Liver (tissue), 9 donors: Measurements from ENCODE around the gene CAPN7. TPM values are rescaled to one million over a fixed set of nuclear protein-coding genes. Genes with fewer than 3 reads are reported as not detected.

Source experiments
- DNase-seq: peaks from one replicate; pipeline ENCODE4 v3.0.0-alpha.2; 2017; ENCODE audit warnings: low spot score
- H3K27ac ChIP-seq, 2 donors: one replicate each; pipeline ENCODE4 v1.7.0; 2013; ENCODE audit warnings: inconsistent platforms in 2 of 2, low read length in 2 of 2, control low read depth in 1 of 2, low read depth in 1 of 2, mild to moderate bottlenecking in 1 of 2
- H3K27me3 ChIP-seq, 4 donors: one replicate each; pipeline versions ENCODE4 v1.6.1 to v1.7.0; 2013; ENCODE audit warnings: low read length in 3 of 4, inconsistent platforms in 1 of 4, mild to moderate bottlenecking in 1 of 4, moderate library complexity in 1 of 4; ENCODE audit not compliant: control insufficient read depth in 4 of 4, insufficient read depth in 4 of 4
- H3K36me3 ChIP-seq, 4 donors: one replicate each; pipeline versions ENCODE4 v1.6.1 to v1.7.0; 2013; ENCODE audit warnings: low read length in 3 of 4, mild to moderate bottlenecking in 3 of 4, low read depth in 1 of 4, moderate library complexity in 1 of 4; ENCODE audit not compliant: control insufficient read depth in 4 of 4, insufficient read depth in 3 of 4
- H3K4me1 ChIP-seq, 4 donors: one replicate each; pipeline versions ENCODE4 v1.6.1 to v1.7.0; 2013; ENCODE audit warnings: low read length in 3 of 4, mild to moderate bottlenecking in 3 of 4, moderate library complexity in 1 of 4; ENCODE audit not compliant: control insufficient read depth in 4 of 4, insufficient read depth in 4 of 4
- H3K4me3 ChIP-seq, 3 donors: one replicate each; pipeline versions ENCODE4 v1.6.1 to v1.7.0; 2013; ENCODE audit warnings: low read length in 3 of 3, control low read depth in 1 of 3, low read depth in 1 of 3, mild to moderate bottlenecking in 1 of 3
- H3K9ac ChIP-seq, 2 donors: one replicate each; pipeline ENCODE4 v1.7.0; 2013; ENCODE audit warnings: low read length in 2 of 2, mild to moderate bottlenecking in 2 of 2, moderate library complexity in 2 of 2, control low read depth in 1 of 2, low read depth in 1 of 2
- H3K9me3 ChIP-seq, 4 donors: one replicate each; pipeline versions ENCODE4 v1.6.1 to v1.7.0; 2013; ENCODE audit warnings: low read length in 3 of 4; ENCODE audit not compliant: control insufficient read depth in 4 of 4
- ATF3 ChIP-seq: IDR thresholded peaks from 2 replicates; pipeline ENCODE4 v1.6.1; 2016; ENCODE audit warnings: antibody characterized with exemption
- CTCF ChIP-seq: fragments of 150-350 bp; IDR thresholded peaks from 2 replicates; pipeline ENCODE4 v1.5.1; 2017; ENCODE audit warnings: improper control_type of control experiment, low read depth, low read length; ENCODE audit not compliant: missing input control
- EGR1 ChIP-seq, 2 donors: IDR thresholded peaks; 2 replicates each; pipeline ENCODE4 v1.6.1; 2016 to 2018; ENCODE audit warnings: antibody characterized with exemption in 2 of 2, low read depth in 2 of 2
- FOXA1 ChIP-seq: IDR thresholded peaks from 2 replicates; pipeline ENCODE4 v1.6.1; 2016; ENCODE audit warnings: antibody characterized with exemption
- FOXA2 ChIP-seq: IDR thresholded peaks from 2 replicates; pipeline ENCODE4 v1.6.1; 2016; ENCODE audit warnings: antibody characterized with exemption
- GABPA ChIP-seq, 2 donors: IDR thresholded peaks in 1 of 2; conservative IDR thresholded peaks in 1 of 2; 2 replicates each; pipeline ENCODE4 v1.6.1; 2016; ENCODE audit warnings: antibody characterized with exemption in 2 of 2, mild to moderate bottlenecking in 1 of 2, moderate library complexity in 1 of 2
- HNF4A ChIP-seq, 2 donors: conservative IDR thresholded peaks; 2 replicates each; pipeline ENCODE4 v1.6.1; 2016; ENCODE audit warnings: antibody characterized with exemption in 2 of 2, mild to moderate bottlenecking in 2 of 2
- HNF4G ChIP-seq: IDR thresholded peaks from 2 replicates; pipeline ENCODE4 v1.6.1; 2016; ENCODE audit warnings: antibody characterized with exemption
- JUND ChIP-seq, 2 donors: IDR thresholded peaks; 2 replicates each; pipeline ENCODE4 v1.6.1; 2016; ENCODE audit warnings: antibody characterized with exemption in 2 of 2
- NR2F2 ChIP-seq: IDR thresholded peaks from 2 replicates; pipeline ENCODE4 v1.6.1; 2016; ENCODE audit warnings: antibody characterized with exemption
- RAD21 ChIP-seq, 2 donors: IDR thresholded peaks; 2 replicates each; pipeline ENCODE4 v1.6.1; 2016; ENCODE audit warnings: antibody characterized with exemption in 2 of 2, mild to moderate bottlenecking in 2 of 2
- RXRA ChIP-seq, 2 donors: IDR thresholded peaks; 2 replicates each; pipeline ENCODE4 v1.6.1; 2017 to 2018; ENCODE audit warnings: antibody characterized with exemption in 2 of 2, mild to moderate bottlenecking in 1 of 2
- SP1 ChIP-seq: IDR thresholded peaks from 2 replicates; pipeline ENCODE4 v1.6.1; 2018; ENCODE audit warnings: antibody characterized with exemption, mild to moderate bottlenecking
- TAF1 ChIP-seq: conservative IDR thresholded peaks from 2 replicates; pipeline ENCODE4 v1.6.1; 2016; ENCODE audit warnings: antibody characterized with exemption, mild to moderate bottlenecking
- YY1 ChIP-seq: IDR thresholded peaks from 2 replicates; pipeline ENCODE4 v1.6.1; 2016; ENCODE audit warnings: antibody characterized with exemption, mild to moderate bottlenecking
- ZBTB33 ChIP-seq: IDR thresholded peaks from 2 replicates; pipeline ENCODE4 v1.6.1; 2016; ENCODE audit warnings: antibody characterized with exemption
- WGBS: extraction: QIAGEN DNeasy Blood & Tissue Kit; methylation state at CpG from one replicate; pipeline ENCODE4 v1.1.7; 2013; 5-methylcytosine and 5-hydroxymethylcytosine counted together
- polyA plus RNA-seq, 2 donors: library from polyadenylated mRNA; stranded (reverse) in 1 of 2; unstranded in 1 of 2; fragments of 200-250 nt in 1 of 2; fragments of >200 nt in 1 of 2; fragmentation: Nextera tagmentation in 1 of 2; extraction: Ambion mirVana in 1 of 2; gene quantifications; one replicate each; pipeline versions ENCODE4 v1.2.1 to v1.2.3, GENCODE V29; 2013 to 2015
- total RNA-seq, 2 donors: library from RNA; depleted of rRNA; stranded (reverse); fragments of >200 nt; gene quantifications; one replicate each; pipeline ENCODE4 v1.2.3, GENCODE V29; 2014
- TF ChIP-seq, protein P1 (sequence below): IDR thresholded peaks from 2 replicates; pipeline ENCODE4 v1.6.1; 2016; ENCODE audit warnings: antibody characterized with exemption, mild to moderate bottlenecking
- TF ChIP-seq, protein P2 (sequence below): IDR thresholded peaks from 2 replicates; pipeline ENCODE4 v1.6.1; 2016; ENCODE audit warnings: antibody characterized with exemption
- donor health status: healthy.
- donor health status: healthy.
- donor health status: healthy.
- donor health status: healthy.
- donor health status: healthy.

Gene CAPN7
- total and polyA plus RNA-seq, 4 donors, result 9.5 to 41.9 (median 17.9) TPM

DNA sequence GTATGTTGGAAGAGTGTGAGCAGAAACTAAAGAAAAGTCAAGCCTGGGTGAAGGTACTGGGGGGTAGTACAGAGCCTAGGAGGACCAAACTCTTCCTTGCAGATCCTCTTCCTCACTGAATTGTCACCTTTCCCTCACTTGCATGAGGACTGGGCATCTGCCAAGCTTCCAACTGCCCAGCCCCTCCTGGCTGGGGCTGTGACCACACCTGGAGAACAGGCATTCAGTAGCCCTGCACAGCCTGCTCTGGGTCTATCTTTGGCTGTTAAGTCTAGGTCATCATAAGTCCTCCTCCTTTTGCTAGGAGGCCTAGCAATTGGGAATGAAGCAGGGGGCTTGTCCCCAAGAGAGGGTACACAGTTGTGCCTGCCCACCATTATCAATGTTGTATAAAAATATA lies 55.2 kb downstream of the CAPN7 start:
- Histone ChIP-seq H3K4me1 (no peaks in the 10 kb centered on the region), H3K27ac (no peak overlapping the region), H3K27me3 (no peaks in the 10 kb centered on the region), H3K9me3 (no peaks in the 10 kb centered on the region), H3K36me3 (peaks cover 2 to 35% (median 24%) of the 10 kb centered on the region in 4 donors), H3K4me3 (no peak overlapping the region), H3K9ac (no peak overlapping the region)
- no peak for DNase-seq
- no peak for TF ChIP-seq JUND (IDR thresholded peaks at IDR 0.05)
- TF ChIP-seq, protein P1, sequence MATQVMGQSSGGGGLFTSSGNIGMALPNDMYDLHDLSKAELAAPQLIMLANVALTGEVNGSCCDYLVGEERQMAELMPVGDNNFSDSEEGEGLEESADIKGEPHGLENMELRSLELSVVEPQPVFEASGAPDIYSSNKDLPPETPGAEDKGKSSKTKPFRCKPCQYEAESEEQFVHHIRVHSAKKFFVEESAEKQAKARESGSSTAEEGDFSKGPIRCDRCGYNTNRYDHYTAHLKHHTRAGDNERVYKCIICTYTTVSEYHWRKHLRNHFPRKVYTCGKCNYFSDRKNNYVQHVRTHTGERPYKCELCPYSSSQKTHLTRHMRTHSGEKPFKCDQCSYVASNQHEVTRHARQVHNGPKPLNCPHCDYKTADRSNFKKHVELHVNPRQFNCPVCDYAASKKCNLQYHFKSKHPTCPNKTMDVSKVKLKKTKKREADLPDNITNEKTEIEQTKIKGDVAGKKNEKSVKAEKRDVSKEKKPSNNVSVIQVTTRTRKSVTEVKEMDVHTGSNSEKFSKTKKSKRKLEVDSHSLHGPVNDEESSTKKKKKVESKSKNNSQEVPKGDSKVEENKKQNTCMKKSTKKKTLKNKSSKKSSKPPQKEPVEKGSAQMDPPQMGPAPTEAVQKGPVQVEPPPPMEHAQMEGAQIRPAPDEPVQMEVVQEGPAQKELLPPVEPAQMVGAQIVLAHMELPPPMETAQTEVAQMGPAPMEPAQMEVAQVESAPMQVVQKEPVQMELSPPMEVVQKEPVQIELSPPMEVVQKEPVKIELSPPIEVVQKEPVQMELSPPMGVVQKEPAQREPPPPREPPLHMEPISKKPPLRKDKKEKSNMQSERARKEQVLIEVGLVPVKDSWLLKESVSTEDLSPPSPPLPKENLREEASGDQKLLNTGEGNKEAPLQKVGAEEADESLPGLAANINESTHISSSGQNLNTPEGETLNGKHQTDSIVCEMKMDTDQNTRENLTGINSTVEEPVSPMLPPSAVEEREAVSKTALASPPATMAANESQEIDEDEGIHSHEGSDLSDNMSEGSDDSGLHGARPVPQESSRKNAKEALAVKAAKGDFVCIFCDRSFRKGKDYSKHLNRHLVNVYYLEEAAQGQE, result no peak
- TF ChIP-seq GABPA (IDR thresholded peaks at IDR 0.05 in 1 of 2, conservative IDR thresholded peaks at IDR 0.05 in 1 of 2), result no peak
- no peak for TF ChIP-seq NR2F2
- no peak for TF ChIP-seq HNF4G
- no peak for TF ChIP-seq TAF1
- TF ChIP-seq SP1, result no peak
- no peak for TF ChIP-seq RXRA (IDR thresholded peaks at IDR 0.05)
- no peak for TF ChIP-seq RAD21 (IDR thresholded peaks at IDR 0.05)
- TF ChIP-seq ATF3, result no peak
- no peak for TF ChIP-seq FOXA2

GRCh38 chr3:15262021-15262420 lies 56.0 kb downstream of the CAPN7 start:
- no peak overlapping the region for H3K27ac ChIP-seq
- H3K36me3 ChIP-seq, result peaks cover 2 to 28% (median 16%) of the 10 kb centered on the region in 4 donors
- no peaks in the 10 kb centered on the region for H3K4me1 ChIP-seq
- TF ChIP-seq GABPA (IDR thresholded peaks at IDR 0.05 in 1 of 2, conservative IDR thresholded peaks at IDR 0.05 in 1 of 2), result no peak
- TF ChIP-seq CTCF, result no peak
- TF ChIP-seq, protein P2, sequence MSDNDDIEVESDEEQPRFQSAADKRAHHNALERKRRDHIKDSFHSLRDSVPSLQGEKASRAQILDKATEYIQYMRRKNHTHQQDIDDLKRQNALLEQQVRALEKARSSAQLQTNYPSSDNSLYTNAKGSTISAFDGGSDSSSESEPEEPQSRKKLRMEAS, result no peak
- no peak for TF ChIP-seq RXRA (IDR thresholded peaks at IDR 0.05)
- TF ChIP-seq HNF4A (conservative IDR thresholded peaks at IDR 0.05), result no peak
- TF ChIP-seq, protein P1, result no peak
- no peak for TF ChIP-seq ZBTB33
- no peak for TF ChIP-seq HNF4G
- TF ChIP-seq SP1, result no peak
- no peak for TF ChIP-seq FOXA1
- no peak for TF ChIP-seq NR2F2
- no peak for TF ChIP-seq RAD21 (IDR thresholded peaks at IDR 0.05)
- TF ChIP-seq ATF3, result no peak
- TF ChIP-seq JUND (IDR thresholded peaks at IDR 0.05), result no peak
- no peak for TF ChIP-seq TAF1
- no peak for TF ChIP-seq EGR1 (IDR thresholded peaks at IDR 0.05; ENCODE audit: low read depth in 2 of 2)
- no peak for TF ChIP-seq FOXA2
- no peak for TF ChIP-seq YY1
- no peak for DNase-seq
- 99% methylated on average over 9 of the region's 9 CpGs for WGBS
- H3K27me3 ChIP-seq, result no peaks in the 10 kb centered on the region
- H3K9ac ChIP-seq, result no peak overlapping the region
- H3K4me3 ChIP-seq, result no peak overlapping the region
- no peaks in the 10 kb centered on the region for H3K9me3 ChIP-seq
